Caco-2 (cell line): ENCODE measurements around the gene TAS2R41. TPM values are rescaled to one million over a fixed set of nuclear protein-coding genes. Genes with fewer than 3 reads are reported as not detected.
A peak's percentile ranks its signal among the peaks of the same experiment; 100 is the strongest.

Experiments used
- BruUV-seq: library from RNA; stranded (reverse); fragments of 400-500 nt; replicated peaks from 2 replicates; lab custom pipeline; 2021; lab: Mats Ljungman, UMichigan
- CTCF ChIA-PET: fragments of 300-600 bp; sonication (Branson Sonifier 250); formaldehyde crosslinking; loops from one replicate; lab custom pipeline; 2022; ENCODE audit warnings: antibody characterized with exemption; lab: Charles Lee
- POLR2A ChIA-PET: fragments of 300-600 bp; sonication (Branson Sonifier 250); formaldehyde crosslinking; loops from one replicate; lab custom pipeline; 2022; ENCODE audit warnings: antibody characterized with exemption; lab: Charles Lee
- DNase-seq, 2 experiments: peaks; one replicate each; pipeline versions ENCODE4 v3.0.0 to v3.0.0-alpha.2; 2020 to 2022
- H3K27me3 ChIP-seq: replicated peaks from 2 replicates; pipeline ENCODE4 v1.6.0; 2011; ENCODE audit warnings: low read length; ENCODE audit not compliant: control insufficient read depth, insufficient read depth
- H3K36me3 ChIP-seq: 2 replicates; pipeline ENCODE4 v1.5.1; 2011; ENCODE audit warnings: low read length; ENCODE audit not compliant: control insufficient read depth, insufficient read depth
- H3K4me1 ChIP-seq: fragments of 250-450 bp; sonication (Bioruptor Pico); 2 replicates; pipeline ENCODE4 v1.5.1; 2020; ENCODE audit warnings: mild to moderate bottlenecking
- H3K4me3 ChIP-seq: 2 replicates; pipeline ENCODE4 v1.5.1; 2011; ENCODE audit warnings: low read depth, mild to moderate bottlenecking, control low read depth, low read length
- H3K9me3 ChIP-seq: fragments of 250-450 bp; sonication (Bioruptor Pico); 2 replicates; pipeline ENCODE4 v1.5.1; 2020; ENCODE audit warnings: mild to moderate bottlenecking, moderate library complexity
- H3K27ac Mint-ChIP-seq: one replicate; pipeline ENCODE4 v1.8.0; 2022; ENCODE audit warnings: mixed read lengths; ENCODE audit not compliant: unreplicated experiment
- H3K27me3 Mint-ChIP-seq: one replicate; pipeline ENCODE4 v1.8.0; 2022; ENCODE audit warnings: mixed read lengths; ENCODE audit not compliant: insufficient read depth, unreplicated experiment
- H3K36me3 Mint-ChIP-seq: one replicate; pipeline ENCODE4 v1.8.0; 2022; ENCODE audit warnings: mild to moderate bottlenecking, mixed read lengths; ENCODE audit not compliant: insufficient read depth, unreplicated experiment
- H3K4me1 Mint-ChIP-seq: one replicate; pipeline ENCODE4 v1.8.0; 2022; ENCODE audit warnings: low read depth, mixed read lengths; ENCODE audit not compliant: unreplicated experiment
- H3K4me3 Mint-ChIP-seq: one replicate; pipeline ENCODE4 v1.8.0; 2022; ENCODE audit warnings: mild to moderate bottlenecking, moderate library complexity, mixed read lengths; ENCODE audit not compliant: unreplicated experiment
- H3K9me3 Mint-ChIP-seq: one replicate; pipeline ENCODE4 v1.8.0; 2022; ENCODE audit warnings: mixed read lengths; ENCODE audit not compliant: unreplicated experiment
- intact Hi-C: fragments of 100-400 bp; cut with micrococcal nuclease; formaldehyde crosslinking; loops from one replicate; pipeline ENCODE4 v1.10.0; 2022; ENCODE audit not compliant: unreplicated experiment
- total RNA-seq: library from RNA; stranded (reverse); gene quantifications from 2 replicates; pipeline ENCODE4 v1.2.3, GENCODE V29; 2022
- TF ChIP-seq, protein P1 (sequence below), 2 experiments: fragments of 200-600 bp in 1 of 2; IDR thresholded peaks; 1 replicate in 1 of 2; 2 replicates in 1 of 2; pipeline versions ENCODE4 v1.5.1 to v1.8.0; 2011 to 2022; ENCODE audit warnings: antibody characterized with exemption in 1 of 2, control low read depth in 1 of 2, inconsistent platforms in 1 of 2, low read depth in 1 of 2, low read length in 1 of 2, mild to moderate bottlenecking in 1 of 2, moderate library complexity in 1 of 2; ENCODE audit not compliant: insufficient read depth in 1 of 2, severe bottlenecking in 1 of 2, unreplicated experiment in 1 of 2

TAS2R41 gene
- total RNA-seq, 1 experiment from 2014 or later: not detected

DNA sequence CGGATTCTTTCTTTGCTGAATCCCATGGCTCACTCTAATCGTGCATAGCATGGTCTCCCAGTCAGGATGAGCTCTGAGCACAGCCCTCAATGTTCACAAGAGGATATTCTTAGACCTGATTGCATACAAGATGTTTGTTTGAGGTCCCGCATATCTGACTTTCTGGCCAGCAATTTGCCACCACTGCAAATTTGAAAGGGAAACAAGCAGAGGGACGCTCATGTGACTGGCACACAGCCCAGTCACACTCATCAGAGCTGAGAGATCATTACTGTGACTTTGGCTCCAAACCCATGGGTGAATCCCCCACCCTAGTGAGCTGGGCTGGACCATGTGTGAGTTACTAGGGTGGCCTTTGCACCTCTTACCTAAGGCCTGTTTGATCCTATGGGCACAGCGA, 9.9 kb downstream of the TAS2R41 start:
- Histone ChIP-seq H3K9me3 (no peaks in the 10 kb centered on the region), H3K4me3 (no peak overlapping the region), H3K4me1 (peaks cover 17% of the 10 kb centered on the region), H3K27me3 (no peaks in the 10 kb centered on the region), H3K36me3 (no peaks in the 10 kb centered on the region)
- Mint-ChIP-seq H3K4me3 (no peak overlapping the region), H3K27ac (no peak overlapping the region), H3K4me1 (peaks cover 18% of the 10 kb centered on the region), H3K27me3 (no peaks in the 10 kb centered on the region), H3K36me3 (no peaks in the 10 kb centered on the region), H3K9me3 (no peaks in the 10 kb centered on the region)
- DNase-seq: no peak
- intact Hi-C loops: no loop called here
- CTCF ChIA-PET: no interaction called here
- TF ChIP-seq, protein P1, sequence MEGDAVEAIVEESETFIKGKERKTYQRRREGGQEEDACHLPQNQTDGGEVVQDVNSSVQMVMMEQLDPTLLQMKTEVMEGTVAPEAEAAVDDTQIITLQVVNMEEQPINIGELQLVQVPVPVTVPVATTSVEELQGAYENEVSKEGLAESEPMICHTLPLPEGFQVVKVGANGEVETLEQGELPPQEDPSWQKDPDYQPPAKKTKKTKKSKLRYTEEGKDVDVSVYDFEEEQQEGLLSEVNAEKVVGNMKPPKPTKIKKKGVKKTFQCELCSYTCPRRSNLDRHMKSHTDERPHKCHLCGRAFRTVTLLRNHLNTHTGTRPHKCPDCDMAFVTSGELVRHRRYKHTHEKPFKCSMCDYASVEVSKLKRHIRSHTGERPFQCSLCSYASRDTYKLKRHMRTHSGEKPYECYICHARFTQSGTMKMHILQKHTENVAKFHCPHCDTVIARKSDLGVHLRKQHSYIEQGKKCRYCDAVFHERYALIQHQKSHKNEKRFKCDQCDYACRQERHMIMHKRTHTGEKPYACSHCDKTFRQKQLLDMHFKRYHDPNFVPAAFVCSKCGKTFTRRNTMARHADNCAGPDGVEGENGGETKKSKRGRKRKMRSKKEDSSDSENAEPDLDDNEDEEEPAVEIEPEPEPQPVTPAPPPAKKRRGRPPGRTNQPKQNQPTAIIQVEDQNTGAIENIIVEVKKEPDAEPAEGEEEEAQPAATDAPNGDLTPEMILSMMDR (IDR thresholded peaks at IDR 0.05; ENCODE audit: insufficient read depth in 1 of 2, low read depth in 1 of 2, low read length in 1 of 2, severe bottlenecking in 1 of 2, unreplicated experiment in 1 of 2): no peak
- no TSS peak for BruUV-seq
- POLR2A ChIA-PET: no interaction called here

DNA sequence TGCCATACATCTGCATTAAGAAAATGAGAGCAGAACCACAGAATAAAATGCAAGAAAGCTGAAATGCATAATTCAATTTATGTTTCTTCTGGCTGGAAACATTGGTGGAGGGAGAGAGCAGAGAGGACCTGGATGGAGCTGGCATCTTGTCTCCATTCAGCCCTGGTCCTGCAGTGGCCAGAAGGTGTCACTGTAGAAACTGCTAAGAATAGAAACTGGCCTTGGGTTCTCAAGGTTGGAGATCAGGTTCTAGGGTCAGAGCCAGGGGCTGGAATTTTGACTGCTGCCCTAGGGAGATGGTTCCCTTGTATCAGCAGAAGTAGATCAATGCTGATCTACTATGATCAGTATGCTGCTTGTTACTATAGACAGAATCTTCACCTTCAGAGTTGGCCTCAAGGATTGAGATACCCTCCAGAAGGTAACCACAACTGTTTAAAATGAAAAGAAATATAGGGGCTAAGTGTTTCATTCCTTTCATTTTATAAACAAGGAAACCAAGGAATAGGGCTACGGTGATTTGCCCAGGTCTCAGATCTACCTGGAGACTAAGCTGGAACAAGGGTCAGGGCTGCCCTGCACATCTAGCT, 13.1 kb downstream of the TAS2R41 start:
- Histone ChIP-seq H3K9me3 (no peaks in the 10 kb centered on the region), H3K4me1 (peaks cover 17% of the 10 kb centered on the region), H3K4me3 (no peak overlapping the region), H3K27me3 (no peaks in the 10 kb centered on the region), H3K36me3 (no peaks in the 10 kb centered on the region)
- Mint-ChIP-seq H3K27me3 (no peaks in the 10 kb centered on the region), H3K4me1 (peaks cover 18% of the 10 kb centered on the region), H3K9me3 (no peaks in the 10 kb centered on the region), H3K36me3 (no peaks in the 10 kb centered on the region), H3K4me3 (no peak overlapping the region), H3K27ac (no peak overlapping the region)
- no TSS peak for BruUV-seq
- peak; percentile 68 to 69 for DNase-seq
- CTCF ChIA-PET: interaction anchor here (0.7 to 1.0 kb wide), 4 partner anchors 9 to 18 kb away, joined by 3 to 5 read pairs (median 3); no protein-coding TSS in a partner anchor
- POLR2A ChIA-PET: no interaction called here
- intact Hi-C loops: loop anchor here (2.0 kb wide), 1 partner anchor 18 kb away; no protein-coding TSS in a partner anchor
- TF ChIP-seq, protein P1 (IDR thresholded peaks at IDR 0.05; ENCODE audit: insufficient read depth in 1 of 2, low read depth in 1 of 2, low read length in 1 of 2, severe bottlenecking in 1 of 2, unreplicated experiment in 1 of 2): peak; percentile 77 to 91

DNA sequence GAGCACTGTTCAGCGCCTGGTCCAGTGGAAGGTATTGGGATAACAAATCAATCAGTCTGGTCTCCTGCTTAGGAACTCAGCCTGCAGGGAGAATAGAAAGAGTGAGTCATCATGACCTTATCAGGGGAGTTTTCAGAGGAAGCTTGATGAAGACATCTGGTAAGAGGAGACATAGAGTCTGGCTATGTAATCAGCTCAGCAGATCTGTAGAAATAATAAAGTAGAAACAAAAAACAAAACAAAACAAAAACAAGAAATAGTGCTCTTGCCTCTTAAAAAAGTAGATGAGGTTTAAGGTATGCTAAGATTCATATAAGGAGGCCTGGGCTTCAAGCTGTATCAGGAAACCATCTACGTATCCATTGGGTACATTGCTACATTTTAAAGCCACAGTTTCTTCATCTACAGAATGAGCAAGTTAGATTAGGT, 14.4 kb downstream of the TAS2R41 start:
- H3K4me3 ChIP-seq: no peak overlapping the region
- Mint-ChIP-seq H3K4me1 (peaks cover 18% of the 10 kb centered on the region), H3K9me3 (no peaks in the 10 kb centered on the region), H3K27ac (no peak overlapping the region), H3K36me3 (no peaks in the 10 kb centered on the region), H3K4me3 (no peak overlapping the region), H3K27me3 (no peaks in the 10 kb centered on the region)
- BruUV-seq: no TSS peak
- H3K9me3 ChIP-seq: no peaks in the 10 kb centered on the region
- peak in 1 of 2 experiments; percentile 26 for DNase-seq
- H3K36me3 ChIP-seq: no peaks in the 10 kb centered on the region
- no peaks in the 10 kb centered on the region for H3K27me3 ChIP-seq
- TF ChIP-seq, protein P1 (IDR thresholded peaks at IDR 0.05; ENCODE audit: insufficient read depth in 1 of 2, low read depth in 1 of 2, low read length in 1 of 2, severe bottlenecking in 1 of 2, unreplicated experiment in 1 of 2): no peak
- peaks cover 17% of the 10 kb centered on the region for H3K4me1 ChIP-seq
- intact Hi-C loops: no loop called here
- ChIA-PET CTCF (interaction anchor here (0.6 kb wide), 1 partner anchor 21 kb away, joined by 12 read pairs; no protein-coding TSS in a partner anchor), POLR2A (no interaction called here)
